ENCODE data around the gene CCDC14.
"Not testable (repeated sequence)": the region's sequence is repeated elsewhere in the genome, so short reads cannot be mapped to it uniquely, and the experiment has no call there.

The CCDC14 gene

DNA sequence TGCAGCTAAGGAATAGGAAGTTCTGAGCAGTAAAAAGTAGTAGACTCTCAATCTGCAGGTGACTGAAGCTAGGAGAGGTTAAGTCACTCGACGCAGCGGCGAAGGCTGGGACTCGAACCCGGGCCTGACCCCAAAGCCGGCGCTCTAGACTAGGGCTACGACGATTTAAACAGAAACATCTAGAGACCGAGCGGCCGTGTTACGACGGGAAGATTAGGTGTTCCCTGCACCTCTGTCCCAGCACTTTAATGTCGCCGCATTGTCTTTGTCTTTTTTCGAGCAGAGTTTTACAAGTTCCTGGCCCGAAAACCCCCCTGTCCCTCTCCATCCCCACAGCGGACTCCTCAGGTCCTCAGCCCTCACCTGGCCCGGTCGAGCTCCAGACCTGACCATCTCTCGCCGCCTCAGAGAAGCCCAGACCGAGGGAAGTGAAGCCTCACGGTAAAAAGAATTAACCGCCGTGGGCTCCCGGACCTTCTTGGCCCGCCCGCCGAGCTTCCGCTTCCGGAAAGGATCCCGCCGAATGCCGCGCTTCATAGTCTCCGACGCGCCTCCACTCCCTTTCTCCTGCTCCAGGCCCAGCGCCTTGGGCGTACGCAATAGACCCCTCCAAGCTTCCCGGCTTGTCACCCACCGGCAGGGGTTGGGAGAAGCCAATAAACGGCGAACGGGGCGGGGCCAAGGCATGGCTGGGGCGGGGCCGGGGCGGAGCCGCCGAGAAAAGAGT, at the start of gene CCDC14:
Gene CCDC14, minus strand, starts transcription at position 449 of the 727 bp plus-strand sequence. Its CDS starts 56 bp downstream, at position 393.
- CTCF ChIA-PET = no interaction called here

GRCh38 chr3:124008321-124008720, 47.3 kb upstream of the CCDC14 start:
- DNase-seq (ENCODE audit: low spot score); POLR2A ChIA-PET (ENCODE audit: low non-redundant PET); CTCF ChIA-PET; H3K27ac ChIP-seq: not testable (repeated sequence)

More for the DNA sequence above, at the start of gene CCDC14:
- TF ChIP-seq, protein P1, sequence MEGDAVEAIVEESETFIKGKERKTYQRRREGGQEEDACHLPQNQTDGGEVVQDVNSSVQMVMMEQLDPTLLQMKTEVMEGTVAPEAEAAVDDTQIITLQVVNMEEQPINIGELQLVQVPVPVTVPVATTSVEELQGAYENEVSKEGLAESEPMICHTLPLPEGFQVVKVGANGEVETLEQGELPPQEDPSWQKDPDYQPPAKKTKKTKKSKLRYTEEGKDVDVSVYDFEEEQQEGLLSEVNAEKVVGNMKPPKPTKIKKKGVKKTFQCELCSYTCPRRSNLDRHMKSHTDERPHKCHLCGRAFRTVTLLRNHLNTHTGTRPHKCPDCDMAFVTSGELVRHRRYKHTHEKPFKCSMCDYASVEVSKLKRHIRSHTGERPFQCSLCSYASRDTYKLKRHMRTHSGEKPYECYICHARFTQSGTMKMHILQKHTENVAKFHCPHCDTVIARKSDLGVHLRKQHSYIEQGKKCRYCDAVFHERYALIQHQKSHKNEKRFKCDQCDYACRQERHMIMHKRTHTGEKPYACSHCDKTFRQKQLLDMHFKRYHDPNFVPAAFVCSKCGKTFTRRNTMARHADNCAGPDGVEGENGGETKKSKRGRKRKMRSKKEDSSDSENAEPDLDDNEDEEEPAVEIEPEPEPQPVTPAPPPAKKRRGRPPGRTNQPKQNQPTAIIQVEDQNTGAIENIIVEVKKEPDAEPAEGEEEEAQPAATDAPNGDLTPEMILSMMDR (conservative IDR thresholded peaks at IDR 0.05; ENCODE audit: low read depth) = no peak
- POLR2A ChIA-PET (ENCODE audit: low non-redundant PET) = no interaction called here
- DNase-seq (ENCODE audit: low spot score) = peak; percentile 90
- H3K27ac ChIP-seq = peak within 1 kb of the TSS; percentile 90

DNA sequence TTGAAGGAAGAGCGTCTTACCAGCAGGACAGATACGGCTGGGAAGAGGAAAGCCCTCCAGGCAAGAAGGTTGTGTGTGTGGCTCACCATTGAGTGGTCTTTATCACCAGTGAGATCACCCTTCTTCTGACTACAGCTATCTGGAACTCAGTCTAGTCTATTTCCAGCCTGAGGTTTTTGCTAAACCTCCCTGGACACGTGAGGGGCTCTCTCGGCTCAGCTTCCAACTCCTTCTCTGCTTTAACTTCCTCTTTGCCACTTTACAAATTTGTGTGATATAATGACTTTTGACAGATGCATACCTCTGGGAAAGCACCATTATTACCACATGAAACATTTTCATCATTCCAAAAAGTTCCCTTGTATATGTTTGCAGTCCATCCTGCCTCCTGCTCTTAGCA, 46.2 kb upstream of the CCDC14 start:
- no peak for DNase-seq (ENCODE audit: low spot score)
- ChIA-PET POLR2A (ENCODE audit: low non-redundant PET) (no interaction called here), CTCF (no interaction called here)
- TF ChIP-seq, protein P1 (conservative IDR thresholded peaks at IDR 0.05; ENCODE audit: low read depth) = no peak
- no peak overlapping the region for H3K27ac ChIP-seq

- CTCF ChIA-PET = interaction anchor here (0.6 to 0.7 kb wide), 2 partner anchors 307 to 323 kb away, joined by 3 read pairs; no protein-coding TSS in a partner anchor
- H3K27ac ChIP-seq; DNase-seq (ENCODE audit: low spot score); POLR2A ChIA-PET (ENCODE audit: low non-redundant PET): not testable (repeated sequence)
Measured at GRCh38 chr3:124002405-124003079, 41.5 kb upstream of the CCDC14 start.

DNA sequence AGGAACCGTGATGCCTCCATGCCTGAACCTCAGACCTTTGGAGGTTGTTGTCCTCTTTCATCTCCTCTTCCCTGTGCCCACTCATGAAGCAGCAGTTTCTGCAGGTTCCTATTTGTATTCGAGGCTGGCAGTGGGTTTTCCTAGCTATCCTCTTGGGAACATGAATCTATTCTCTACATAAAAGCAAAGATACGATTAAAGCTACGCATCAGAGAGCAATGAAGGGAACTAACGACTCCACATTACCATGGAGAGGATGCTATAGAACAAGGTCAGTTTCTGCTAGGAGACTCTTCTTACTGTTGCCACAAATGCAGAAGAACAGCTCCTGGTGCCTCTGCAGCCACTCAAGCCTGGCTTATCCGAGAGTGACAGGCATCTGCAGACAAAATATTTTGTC, 40.3 kb upstream of the CCDC14 start:
- POLR2A ChIA-PET (ENCODE audit: low non-redundant PET); H3K27ac ChIP-seq; DNase-seq (ENCODE audit: low spot score): not testable (repeated sequence)
- CTCF ChIA-PET = interaction anchor here (0.6 kb wide), 1 partner anchor 235 kb away, joined by 3 read pairs; no protein-coding TSS in a partner anchor

DNA sequence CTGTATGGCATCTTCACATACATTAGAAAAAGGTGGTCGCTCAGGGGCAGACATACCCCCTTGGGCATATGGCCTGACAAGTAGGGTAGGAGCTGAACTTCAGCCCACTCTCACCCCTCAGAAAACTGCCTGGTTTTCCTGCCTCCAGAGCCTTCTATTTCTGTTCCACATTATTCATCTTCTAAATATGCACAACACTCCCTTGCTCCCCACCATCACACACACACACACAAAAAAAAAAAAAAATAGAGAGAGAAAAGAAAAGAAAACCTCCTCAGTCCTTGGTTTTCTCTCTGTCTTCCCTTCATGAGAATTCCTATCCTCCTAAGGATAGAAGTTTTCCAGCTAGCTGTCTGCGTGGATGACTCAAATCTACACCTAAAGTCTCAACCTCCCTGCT, 36.5 kb upstream of the CCDC14 start:
- ChIA-PET CTCF (interaction anchor here (0.5 kb wide), 1 partner anchor 38 kb away, joined by 4 read pairs; no protein-coding TSS in a partner anchor), POLR2A (ENCODE audit: low non-redundant PET) (no interaction called here)
- DNase-seq (ENCODE audit: low spot score) = no peak
- TF ChIP-seq, protein P1 (conservative IDR thresholded peaks at IDR 0.05; ENCODE audit: low read depth) = no peak
- no peak overlapping the region for H3K27ac ChIP-seq

- ChIA-PET CTCF (no interaction called here), POLR2A (ENCODE audit: low non-redundant PET) (no interaction called here)
- TF ChIP-seq, protein P1 (conservative IDR thresholded peaks at IDR 0.05; ENCODE audit: low read depth) = no peak
- no peak overlapping the region for H3K27ac ChIP-seq
- DNase-seq (ENCODE audit: low spot score) = no peak
Measured at GRCh38 chr3:123993818-123994217, 32.8 kb upstream of the CCDC14 start.

DNA sequence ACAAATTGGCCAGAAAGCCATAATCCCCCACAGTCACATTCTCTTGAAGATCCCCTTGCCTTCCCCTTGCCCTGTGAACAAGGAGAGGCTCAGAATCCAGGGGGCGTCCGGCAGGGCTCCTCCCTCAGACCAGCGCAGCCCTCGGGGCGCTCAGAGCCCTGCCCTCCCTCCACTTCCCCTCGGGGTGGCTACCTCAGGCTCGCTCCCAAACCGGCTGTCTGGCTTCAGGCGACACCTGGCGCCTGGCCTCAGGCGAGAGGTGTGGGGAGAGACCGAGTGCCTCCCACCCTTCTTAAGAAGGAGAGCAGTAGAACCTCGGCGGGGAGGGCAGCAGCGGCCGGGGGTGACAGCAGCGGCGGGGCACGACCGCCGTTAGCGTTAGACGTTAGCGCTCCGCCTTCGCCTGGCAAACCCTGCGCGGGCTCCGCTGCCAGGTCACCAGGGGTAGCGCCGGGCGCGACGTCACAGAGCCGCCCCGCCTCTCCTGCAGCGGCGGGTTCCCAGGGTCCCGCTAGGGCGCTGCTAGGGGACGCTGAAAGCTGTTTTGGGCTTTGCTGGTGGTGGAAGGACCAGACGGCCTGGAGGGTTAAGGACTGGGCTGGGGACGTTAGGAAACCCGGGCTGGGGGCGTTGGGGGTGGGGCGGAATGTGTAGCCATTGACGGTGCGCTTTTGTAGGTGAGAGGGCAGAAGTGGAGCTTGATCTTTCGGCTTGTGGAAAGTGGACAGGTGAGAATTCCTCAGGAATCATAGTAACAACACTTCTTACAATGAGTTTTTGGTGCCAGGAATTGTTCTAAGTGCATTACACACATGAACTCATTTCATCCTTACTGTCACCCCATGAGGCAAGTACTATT, 30.9 kb upstream of the CCDC14 start, which contains the start of gene ROPN1:
Gene ROPN1, minus strand, starts transcription at position 395 of the 859 bp plus-strand sequence. CDS start 11,643 bp downstream, outside the sequence.
- DNase-seq (ENCODE audit: low spot score); CTCF ChIA-PET; H3K27ac ChIP-seq; POLR2A ChIA-PET (ENCODE audit: low non-redundant PET): not testable (repeated sequence)

Data from RWPE1 (cell line).